CD4-positive, alpha-beta T cell treated with Interleukin-15 for 1 hour (primary cell): ENCODE data around the gene MRTFA.

ENCODE experiments used
- DNase-seq: peaks from one replicate; pipeline ENCODE4 v3.0.0-alpha.2; 2020

The MRTFA gene

DNA sequence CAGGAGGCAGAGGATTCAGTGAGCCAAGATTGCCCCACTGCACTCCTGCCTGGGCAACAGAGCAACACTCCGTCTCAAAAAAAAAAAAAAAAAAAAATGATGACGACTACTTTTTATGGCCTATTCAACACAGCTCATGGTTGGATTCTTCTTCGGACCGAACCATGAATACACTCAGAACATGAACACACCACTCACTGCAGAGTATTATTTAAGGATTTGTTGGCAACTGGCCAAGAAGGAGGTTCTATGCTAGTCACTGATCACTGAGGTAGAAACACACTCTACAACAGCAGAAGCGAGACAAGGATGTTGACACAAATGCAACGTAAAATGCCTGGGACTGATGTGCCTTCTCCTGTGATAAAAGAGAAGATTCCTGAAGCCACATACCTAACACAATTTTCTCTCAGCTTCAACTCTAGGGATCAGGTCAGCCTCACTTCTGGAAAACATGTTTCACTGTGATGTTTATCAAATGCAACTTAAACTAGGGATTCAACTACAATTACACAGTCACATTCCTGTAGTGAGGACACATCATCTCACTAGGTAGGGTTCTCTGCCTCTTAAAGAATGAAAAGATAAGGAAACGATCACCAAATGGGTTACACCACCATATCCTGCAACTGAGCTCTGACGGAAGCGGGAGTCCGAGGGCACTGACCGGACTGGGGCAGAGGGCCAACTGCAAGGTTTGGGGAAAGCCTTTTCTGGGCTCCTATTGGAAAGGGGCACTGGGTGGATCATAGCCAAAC lies 183.6 kb downstream of the MRTFA start:
- DNase-seq: no peak

DNA sequence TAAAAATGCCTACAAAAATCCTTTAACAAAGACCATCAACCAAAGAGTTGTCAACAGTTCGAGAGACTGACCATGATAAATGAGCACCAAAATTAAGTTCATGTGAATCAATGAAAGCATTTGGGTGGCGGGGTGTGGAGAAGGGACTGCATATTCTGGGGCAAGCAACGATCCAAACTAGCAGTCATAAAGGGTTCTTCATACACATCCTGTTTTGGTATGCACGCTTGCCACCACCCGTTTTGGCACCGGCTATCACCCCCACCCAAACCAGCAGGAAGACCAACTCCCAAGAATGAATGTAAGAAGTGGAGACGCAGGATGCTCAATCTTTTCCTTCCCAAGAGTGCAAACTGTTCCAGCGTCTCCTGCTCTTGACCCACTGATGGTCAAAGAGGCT lies 185.3 kb downstream of the MRTFA start:
- no peak for DNase-seq

DNA sequence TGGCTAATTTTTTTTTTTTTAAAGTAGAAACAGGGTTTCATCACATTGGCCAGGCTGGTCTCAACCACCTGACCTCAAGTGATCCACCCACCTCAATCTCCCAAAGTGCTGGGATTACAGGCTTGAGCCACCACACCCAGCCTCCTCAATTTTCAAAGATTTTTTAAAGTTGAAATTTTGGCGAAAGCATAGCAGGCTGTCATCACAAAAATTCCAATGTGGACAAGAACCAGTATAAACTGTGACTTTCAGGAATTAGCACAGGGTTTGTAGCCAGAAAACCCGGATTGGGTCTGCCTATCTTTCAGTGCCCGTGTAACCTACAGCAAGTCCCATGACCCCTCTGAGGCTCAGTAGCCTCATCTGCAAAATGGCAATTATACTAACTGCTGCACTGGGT lies 185.9 kb downstream of the MRTFA start:
- DNase-seq: no peak

DNA sequence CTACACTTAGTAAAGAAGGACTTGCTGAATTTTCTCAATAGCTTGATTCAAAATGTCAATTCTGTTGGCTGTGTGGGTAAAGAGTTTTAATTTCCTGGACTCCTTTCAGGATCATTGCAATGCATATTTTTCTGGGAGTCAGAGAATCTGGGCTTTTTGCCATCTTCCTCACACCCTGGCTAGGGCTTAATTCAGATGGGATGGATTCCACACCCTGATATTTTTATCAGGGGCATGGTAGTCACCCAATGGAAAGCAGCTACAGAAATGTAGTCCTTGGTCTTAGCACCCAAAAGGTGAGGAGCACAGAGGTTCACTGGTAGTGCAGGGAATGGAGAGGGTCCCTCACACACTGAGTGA lies 186.9 kb downstream of the MRTFA start:
- no peak for DNase-seq

DNA sequence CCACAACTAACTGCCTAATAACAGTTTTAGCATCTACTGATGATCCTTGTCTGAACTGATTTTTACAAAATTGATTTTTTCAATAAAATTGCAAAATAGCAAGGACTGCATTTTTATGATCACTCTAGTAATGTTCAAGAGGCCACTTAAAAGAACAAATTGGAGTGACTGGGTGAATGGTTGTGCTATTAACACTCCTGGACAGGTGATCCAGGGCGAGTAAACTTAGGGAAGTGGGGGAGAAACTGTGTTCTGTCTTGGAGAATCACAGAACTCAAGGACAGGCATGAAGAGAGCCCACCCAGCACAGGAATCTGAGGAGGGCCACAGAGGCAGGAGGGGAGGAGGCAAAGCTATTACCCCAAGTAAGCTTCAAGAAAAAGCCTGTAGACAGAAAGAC lies 190.3 kb downstream of the MRTFA start:
- DNase-seq: no peak

DNA sequence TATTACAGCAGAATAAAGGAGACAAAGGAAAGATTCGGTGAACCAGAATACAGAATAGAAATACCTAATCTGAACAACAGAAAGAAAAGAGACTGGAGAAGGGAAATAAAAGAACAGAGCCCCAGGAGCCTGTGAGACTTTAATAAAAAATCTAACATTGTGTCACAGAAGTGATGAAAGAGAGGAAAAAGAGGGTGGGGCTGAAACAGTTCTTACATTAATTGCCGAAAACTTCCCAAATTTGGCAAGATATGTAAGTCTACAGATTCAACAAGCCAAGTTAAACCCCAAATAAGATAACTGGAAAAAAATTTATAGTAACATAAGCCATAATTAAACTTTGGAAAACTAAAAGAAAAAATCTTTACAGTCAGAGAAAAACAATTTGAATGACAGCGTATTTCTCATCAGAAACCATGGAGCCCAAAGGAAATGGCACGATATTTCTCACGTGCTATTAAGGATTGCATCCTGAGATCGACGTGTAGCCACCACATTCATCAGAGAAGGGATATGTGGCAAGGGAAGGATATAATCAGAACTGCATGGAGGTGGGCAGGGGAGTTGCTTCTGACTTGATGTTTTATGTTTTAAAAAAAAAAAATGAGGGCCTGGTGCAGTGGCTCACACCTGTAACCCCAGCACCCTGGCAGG lies 192.2 kb downstream of the MRTFA start:
- DNase-seq: no peak

DNA sequence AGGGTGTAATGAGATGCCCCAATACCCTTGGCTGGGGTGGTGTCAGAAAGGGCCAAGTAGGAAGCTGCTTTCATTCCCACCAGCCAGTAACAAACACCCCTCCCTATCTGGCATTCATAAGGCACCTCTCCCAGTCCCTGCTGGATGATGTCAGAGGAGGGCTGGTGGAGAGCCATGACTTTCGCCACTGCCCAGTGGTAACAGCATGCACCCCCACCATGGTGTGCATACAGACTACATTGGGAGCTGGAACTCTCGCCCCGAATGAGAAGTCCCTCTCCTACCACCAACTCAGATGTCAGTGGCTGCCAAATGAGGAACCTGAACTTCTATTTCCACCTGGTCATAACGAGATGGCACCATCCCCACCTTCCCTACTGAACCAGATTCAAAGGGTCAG lies 192.8 kb downstream of the MRTFA start:
- no peak for DNase-seq

DNA sequence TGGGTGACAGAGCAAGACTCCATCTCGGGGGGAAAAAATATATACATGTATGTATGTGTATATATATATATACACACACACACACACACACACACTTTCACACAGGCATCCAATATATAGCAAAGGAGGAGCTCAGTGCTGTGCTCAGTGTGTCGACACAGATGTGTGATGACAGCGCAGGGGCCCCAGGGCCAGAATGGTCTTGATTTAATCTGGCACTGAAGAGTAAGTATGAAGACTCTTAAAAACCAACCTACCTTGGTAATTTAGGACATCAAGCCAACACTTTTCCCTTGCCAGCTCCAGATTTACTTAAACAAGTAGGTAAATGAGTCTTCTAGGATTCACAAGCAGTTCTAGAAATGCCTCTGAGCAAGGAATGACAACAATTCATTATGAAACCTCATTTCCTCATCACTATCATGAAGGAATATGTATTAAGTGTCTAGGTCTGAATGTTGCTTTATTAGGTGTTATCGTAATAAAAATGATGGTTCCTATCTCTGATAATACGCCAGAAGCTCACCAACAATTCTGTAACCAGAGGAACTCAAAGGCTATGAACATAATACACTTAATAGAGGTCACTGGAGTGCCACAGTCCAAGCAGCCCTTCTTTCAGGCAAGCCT lies 194.6 kb downstream of the MRTFA start:
- DNase-seq: no peak

DNA sequence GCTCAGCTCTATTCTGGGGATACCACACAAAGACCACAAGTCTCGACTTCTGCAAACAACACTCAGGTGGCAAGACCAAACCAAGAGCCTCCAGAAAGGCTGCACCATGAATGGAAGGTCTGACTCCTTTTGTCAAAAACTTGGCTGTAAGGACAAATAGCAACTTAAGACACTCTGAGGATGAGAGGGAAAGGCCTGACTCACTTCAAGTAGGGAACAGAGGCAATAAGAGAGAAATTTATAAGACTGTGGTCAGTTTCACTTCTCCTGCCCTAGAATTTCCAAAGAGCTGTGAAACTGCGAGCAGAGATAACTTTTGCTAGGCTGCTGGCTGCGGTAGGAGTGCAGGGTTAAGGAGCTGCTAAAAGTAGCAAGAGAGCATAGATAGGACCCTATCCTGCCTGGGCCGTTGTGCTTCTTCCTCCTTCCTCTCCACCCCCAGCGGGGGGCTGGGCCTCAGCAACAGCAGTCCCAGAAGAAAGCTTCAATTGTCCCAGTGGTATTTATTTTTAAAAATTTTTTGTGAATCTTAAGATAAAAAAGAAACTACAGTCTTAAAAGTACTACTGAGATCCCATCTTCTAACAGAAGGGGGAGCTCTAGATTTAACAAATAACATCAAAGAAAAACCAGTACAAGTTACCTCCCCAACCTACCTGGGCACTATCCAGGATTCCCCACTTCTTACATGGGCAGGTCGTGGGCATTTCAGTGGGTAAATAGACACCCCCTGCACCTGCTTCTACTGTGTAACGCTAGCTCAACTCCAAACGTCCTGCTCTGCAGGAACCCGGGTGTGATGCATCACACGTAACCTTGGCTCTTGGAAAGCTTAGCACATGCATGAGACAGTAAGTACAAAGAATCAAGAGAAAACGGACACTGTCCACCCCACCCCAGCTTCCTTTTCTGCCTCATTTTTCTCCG lies 199.8 kb downstream of the MRTFA start:
- peak; percentile 44 for DNase-seq

DNA sequence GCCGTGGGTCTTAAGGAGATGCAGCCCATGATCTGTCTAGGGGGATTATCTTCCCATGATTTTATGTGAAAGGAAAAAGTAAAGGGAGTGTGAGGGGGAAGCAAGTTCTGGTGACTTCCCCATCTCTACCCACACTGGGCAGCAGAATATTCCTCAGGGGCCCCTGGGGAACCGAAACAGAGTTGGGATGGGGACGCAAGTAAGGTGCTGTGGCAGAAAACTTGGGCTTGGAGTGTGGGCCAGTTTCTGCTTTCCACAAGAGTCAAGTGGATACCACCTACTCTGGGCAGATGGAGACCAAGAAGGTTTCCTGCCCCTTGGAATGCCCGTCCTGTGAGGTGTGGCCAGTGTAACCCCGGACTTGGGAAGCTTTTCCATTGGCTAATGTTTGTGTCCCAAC lies 201.8 kb downstream of the MRTFA start:
- no peak for DNase-seq

DNA sequence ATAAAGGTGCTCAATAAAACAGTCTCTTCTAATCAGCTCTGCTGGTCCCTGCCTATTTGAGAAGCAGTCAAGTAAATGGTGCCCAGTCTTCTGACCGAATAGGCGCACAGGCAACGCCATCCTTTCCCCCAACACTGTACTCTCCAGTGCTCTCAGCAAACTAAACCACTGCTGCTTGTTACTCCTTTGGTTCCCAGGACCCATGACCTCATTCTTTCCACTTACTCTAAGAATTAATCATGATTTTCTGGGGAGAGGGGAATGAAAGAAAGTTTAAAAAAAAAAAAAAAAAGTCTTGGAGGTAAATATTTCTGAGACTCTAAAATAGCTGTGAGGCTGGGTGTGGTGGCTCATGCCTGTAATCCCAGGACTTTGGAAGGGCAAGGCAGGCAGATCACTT lies 202.4 kb downstream of the MRTFA start:
- DNase-seq: no peak

DNA sequence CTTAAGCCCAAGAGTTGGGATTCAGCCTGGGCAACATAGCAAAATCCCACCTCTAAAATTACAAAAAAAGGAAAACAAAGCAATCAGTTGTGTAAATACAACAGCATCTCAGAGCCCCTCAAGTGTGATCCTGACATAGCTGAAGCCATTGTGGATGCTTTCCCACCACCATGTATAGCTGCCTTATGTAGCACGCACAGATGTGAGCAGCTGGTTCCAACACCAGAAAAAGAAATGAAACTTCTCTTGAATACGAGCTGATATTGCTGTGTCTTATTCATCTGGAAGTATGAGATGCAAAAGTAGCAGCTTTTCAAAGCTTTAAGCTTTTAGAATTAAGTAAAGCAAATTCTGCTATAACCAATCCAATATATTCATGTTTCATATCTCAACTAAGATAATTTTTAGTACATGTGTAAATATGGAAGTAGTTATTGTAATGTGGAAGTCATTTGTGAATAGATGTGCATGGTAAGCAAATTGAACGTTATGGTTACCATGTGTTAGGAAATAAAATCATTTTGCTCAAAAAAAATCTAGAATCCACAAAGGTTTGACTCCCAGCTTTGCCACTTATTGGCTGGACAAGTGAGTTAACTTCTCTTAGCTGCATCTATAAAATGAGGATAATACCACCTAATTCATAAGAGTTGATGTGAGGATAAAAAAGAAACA lies 203.0 kb downstream of the MRTFA start:
- DNase-seq: no peak

DNA sequence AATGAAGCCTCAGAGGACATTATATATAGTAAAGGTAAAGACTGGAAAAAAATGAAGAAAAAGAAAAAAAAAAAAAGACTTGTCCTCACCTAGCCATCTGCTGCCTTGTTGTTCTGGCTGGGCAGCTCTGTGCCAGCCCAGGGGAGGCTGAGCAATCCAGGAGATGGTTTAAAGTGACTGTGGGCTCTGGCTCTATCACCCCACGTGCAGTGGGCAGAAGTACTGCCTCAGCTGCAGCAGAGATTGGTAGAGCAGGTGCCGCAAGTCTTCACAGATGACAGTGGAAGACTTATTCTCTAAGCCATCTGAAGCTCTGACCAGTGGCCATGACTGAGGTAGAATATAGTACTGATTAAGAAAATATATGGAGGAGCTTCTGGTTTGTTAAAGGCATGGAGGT lies 203.9 kb downstream of the MRTFA start:
- DNase-seq: no peak

DNA sequence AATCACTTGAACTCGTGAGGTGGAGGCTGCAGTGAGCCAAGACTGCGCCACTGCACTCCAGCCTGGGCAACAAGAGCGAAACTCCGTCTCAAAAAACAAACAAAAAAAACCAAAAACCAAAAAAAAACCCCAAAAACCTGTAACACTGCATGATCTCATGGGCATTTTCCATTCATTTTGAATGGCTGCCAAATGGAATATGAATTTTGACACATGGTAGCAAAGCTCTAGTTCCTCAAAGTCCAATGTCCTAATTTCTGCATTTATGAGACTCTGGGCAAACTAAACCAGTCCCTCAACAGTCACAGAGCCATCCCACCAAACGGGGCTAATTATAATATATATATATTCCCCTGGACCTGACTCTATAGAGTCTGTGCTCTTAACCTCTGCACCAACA lies 204.4 kb downstream of the MRTFA start:
- no peak for DNase-seq

DNA sequence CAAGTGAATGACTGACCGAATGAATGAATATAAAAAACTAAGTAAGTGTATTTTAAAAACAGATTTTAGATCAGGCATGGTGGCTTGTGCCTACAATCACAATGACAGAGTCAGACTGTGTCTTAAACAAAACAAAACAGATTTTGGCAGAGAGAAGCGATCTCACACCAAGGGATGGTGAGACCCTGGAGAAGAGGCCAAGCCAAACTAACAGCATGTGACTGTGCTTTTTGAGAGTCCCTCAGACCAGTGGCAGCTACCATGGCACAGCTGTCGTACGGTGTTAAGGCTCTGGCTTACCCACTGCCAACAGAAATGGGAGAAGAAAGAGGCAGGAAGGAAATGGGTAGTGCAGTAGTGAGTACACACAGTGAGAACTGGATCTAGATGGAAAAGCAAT lies 205.5 kb downstream of the MRTFA start:
- no peak for DNase-seq

DNA sequence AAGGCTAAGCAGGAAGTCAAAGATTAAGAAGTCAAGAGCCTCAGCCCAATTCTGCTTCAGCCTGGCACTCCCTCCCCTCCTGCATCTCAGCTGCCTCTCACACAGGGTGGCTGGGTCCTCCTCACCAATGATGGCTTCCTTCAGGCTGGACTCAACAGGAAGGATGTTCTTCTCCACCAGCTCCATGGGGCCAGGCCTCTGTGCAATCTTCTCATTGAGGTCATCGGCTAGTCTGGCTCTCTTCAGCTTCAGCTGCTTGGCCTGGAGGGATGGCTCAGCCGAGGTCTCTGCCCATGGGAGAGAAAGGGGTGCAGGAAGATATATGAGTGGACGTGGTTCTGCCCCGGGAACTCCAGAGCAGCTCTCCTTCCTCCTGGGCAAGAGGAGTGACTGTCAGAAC lies 207.0 kb downstream of the MRTFA start:
- no peak for DNase-seq

DNA sequence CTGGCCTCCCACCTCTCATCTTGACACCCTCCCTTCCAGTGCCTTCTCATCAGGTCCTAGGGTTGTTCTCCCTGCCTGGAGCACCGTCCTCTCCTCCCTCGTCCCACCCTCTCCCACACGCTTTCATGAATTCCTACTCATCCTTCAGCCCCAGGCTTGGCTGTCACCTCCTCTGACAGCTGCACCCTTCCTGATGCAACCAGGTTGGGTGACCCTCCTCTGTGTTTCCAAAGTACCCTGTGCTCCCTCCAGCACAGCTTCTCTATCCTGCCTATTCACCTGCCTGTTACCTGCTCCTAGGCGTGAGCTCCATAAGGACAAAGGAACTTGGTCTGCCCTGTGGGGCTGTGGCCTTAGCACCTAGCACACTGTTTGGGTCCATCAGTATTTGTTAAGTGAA lies 207.7 kb downstream of the MRTFA start:
- DNase-seq: no peak

DNA sequence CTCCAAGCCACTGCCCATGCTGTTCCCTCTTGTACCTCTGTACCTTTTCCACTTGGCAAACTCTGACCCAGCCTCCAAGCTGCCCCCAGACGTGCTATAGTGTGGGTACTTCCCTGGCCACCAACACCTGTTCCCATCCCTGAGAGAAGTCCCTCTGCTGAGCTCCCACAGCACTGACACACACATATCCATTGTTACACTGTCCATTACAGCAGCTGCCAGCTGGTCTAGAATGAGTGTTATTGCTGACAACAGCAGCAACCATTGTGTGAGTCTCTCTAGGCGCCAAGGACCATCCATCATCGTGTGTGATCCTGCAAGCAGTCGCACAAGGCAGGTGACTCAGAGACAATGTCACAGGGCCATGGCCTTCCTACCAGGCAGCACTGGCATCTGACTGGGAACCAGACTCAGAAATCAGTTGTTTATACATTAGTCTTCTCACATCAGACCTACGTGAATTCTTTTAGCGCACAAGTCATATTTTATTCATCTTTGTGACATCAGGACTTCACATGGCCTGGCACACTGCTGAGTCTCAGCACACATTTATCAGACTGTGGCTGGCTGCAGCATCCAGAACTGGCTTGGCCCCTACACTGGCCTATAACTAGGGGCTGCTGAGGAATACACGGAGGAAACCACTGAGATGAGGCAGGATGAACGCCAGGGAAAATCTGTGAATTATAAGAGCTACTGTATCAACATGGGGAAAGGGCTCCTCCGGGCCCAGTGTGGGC lies 209.8 kb downstream of the MRTFA start:
- DNase-seq: no peak

DNA sequence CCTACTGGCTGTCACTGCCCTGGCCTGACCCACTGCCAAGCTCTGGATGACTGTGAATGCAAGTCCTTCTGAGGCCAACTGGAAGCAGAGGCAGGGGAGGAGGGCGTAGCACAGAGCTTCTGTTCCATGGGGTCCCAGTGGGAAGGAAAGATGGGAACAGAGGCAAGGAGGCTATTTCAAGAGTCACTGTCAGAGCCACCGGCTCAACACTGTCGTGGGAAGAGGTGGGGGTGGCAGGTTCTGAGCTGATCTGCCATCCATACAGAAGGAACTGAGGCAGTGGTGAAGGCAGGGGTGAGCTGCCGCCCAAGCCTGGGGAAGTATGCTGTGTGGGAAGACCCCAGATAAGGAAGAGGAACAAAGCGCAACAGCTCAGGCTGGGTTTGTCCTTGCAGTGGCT lies 211.4 kb downstream of the MRTFA start:
- no peak for DNase-seq

DNA sequence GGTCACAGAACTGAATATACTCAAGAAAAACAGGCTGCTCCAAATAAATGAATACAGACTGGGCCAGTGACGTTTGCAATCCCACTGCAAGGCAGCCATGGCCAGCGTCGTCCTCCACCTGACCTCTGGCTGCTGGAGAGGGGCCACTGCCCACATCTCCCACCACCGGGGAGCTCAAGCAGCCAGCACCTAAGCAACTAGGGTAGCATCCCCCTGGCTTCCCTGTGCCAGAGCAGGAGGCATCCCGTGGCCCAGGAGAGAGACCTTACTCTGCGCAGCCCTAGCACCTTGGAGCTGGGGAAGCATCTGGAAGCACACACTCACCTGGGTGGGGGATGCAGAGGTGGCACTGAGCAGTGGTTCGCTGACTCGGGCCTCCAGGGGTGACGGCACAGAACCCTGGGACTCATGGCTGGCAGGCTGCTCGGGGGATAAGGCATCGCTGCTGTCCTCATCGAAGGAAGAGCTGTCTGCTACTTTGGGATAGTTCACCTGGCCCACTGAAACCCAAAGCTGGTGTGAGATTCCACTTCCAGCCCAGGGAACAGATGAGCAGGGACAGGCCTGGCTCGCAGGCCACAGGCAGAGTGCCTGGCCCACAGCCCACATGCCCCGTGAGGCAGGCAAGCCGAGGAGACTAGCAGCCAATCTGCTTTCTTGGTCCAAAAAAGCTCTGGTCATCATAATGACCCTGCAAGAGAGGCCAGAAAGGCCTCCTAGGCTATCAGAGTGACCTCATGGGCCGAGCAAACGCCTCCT lies 212.5 kb downstream of the MRTFA start:
- no peak for DNase-seq

DNA sequence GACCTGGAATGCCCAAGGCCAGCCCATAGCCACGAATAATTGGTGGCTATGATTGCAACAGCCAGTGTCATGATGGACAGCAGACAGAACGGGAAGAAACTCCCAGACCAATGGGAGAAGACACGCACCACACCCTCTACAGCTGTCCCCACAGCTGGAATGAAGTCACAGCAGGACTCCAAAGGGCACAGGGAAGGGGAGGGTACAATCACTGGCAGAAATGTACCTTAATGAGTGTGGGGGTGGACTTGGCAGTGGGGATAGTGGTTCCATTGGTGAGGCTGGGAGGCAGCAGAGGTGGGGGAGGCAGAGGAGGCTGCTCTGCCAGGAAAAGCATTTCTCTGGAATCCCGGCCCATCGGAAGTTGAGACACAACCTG lies 213.2 kb downstream of the MRTFA start:
- no peak for DNase-seq
